ENCODE data around the gene MED1.
A peak's percentile ranks its signal among the peaks of the same experiment; 100 is the strongest.
"Not testable (repeated sequence)": the region's sequence is repeated elsewhere in the genome, so short reads cannot be mapped to it uniquely, and the experiment has no call there.

The MED1 gene

DNA sequence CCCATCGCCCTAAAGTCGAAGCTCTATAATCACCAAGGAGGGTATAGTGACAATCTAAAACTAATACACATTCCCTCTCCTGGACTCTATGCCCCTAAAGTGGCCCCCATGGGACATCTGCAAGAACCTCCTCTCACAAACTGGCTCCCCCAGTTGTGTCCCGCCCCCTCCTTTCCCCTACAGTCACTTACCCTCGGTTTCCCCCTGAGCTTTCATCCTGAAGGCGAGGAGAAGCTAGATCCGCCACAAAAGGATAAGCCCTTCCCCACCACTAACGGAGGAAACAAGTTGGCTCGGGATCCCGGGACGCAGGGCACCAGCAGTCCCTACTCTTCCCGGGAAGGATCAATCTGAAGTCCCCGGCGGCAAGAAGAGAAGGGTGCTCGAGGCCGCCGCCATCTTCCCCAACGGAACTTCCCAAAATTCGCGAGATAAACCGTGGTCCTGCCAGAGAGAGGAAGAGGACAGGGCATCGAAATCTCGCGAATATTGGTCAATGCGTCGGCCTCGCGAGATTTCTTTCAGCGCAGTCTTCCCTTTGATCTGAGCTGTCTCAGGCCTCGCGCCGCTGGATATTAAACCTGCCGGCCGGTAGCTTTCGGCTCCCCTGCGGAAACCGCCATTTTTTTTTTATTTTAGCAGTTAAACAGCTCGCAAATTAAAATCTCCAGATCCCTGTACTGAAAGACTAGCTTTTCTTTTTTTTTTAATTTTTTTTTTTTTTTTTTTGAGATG, at the start of gene MED1:
MED1 (minus strand) TSS at position 417 of the 735 bp plus-strand sequence; CDS start at position 216, 201 bp downstream.
- H3K4me3 ChIP-seq (ENCODE audit: low read depth, low read length), result peak within 1 kb of the TSS; percentile 93
- DNase-seq (ENCODE audit: low read depth), result peak; percentile 99
- TF ChIP-seq CTCF (IDR thresholded peaks at IDR 0.05; ENCODE audit: insufficient read depth, low read depth, low read length, missing control alignments), result no peak

DNA sequence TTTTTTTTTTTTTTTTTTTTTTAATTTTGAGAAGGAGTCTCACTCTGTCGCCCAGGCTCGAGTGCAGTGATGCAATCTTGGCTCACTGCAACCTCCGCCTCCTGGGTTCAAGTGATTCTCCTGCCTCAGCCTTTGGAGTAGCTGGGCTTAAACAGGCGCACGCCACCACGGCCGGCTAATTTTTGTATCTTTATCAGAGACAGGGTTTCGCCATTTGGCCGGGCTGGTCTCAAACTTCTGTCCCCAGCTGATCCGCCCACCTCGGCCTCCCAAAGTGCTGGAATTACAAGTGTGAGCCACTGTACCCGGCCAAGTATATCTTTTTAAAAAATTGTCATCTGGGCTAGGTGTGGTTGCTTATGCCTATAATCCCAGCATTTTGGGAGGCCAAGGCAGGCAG, 45.9 kb upstream of the MED1 start:
- not testable (repeated sequence) for DNase-seq (ENCODE audit: low read depth); H3K4me3 ChIP-seq (ENCODE audit: low read depth, low read length)

- H3K4me3 ChIP-seq (ENCODE audit: low read depth, low read length), result no peak overlapping the region
- no peak for DNase-seq (ENCODE audit: low read depth)
- TF ChIP-seq CTCF (IDR thresholded peaks at IDR 0.05; ENCODE audit: insufficient read depth, low read depth, low read length, missing control alignments), result no peak
These were observed 36.9 kb upstream of the MED1 start for GRCh38 chr17:39487946-39488345.

DNA sequence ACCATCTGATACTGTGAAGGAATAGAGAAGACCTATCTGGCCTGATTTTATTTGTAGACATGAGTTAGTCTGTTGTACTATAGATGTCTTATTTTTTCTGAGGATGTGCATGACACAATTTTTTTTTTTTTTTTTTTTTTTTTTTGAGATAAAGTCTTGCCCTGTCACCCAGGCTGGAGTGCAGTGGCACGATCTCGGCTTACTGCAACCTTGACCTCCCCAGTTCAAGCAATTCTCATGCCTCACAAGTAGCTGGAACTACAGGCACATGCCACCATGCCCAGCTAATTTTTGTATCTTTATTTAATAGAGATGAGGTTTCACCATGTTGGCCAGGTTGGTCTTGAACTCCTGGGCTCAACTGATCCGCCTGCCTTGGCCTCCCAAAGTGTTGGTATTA, 36.4 kb upstream of the MED1 start:
- not testable (repeated sequence) for H3K4me3 ChIP-seq (ENCODE audit: low read depth, low read length); DNase-seq (ENCODE audit: low read depth)

GRCh38 chr17:39486242-39486641, 35.2 kb upstream of the MED1 start:
- TF ChIP-seq CTCF (IDR thresholded peaks at IDR 0.05; ENCODE audit: insufficient read depth, low read depth, low read length, missing control alignments), result no peak
- no peak overlapping the region for H3K4me3 ChIP-seq (ENCODE audit: low read depth, low read length)
- DNase-seq (ENCODE audit: low read depth), result no peak

- TF ChIP-seq CTCF (IDR thresholded peaks at IDR 0.05; ENCODE audit: insufficient read depth, low read depth, low read length, missing control alignments), result no peak
These were observed 34.5 kb upstream of the MED1 start for GRCh38 chr17:39485555-39485954.

DNA sequence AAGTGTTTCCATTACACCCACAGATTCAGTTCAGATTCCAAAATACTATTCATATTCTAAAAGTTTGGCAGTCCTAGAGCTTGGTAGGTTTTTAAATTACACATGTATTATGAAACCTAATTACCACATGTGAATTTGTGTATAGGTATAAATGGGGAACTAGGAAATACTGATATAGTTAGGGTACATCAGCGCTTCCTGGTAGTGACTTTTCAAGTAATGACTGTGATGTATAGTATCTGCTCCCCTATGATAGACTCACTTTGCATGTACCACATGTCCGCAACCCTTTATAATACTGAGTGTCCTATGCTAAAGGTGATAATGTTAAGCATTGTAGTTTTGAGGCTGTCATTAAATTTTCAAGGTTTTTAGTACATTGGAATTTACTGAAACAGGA, 33.1 kb upstream of the MED1 start:
- H3K4me3 ChIP-seq (ENCODE audit: low read depth, low read length), result no peak overlapping the region
- no peak for TF ChIP-seq CTCF (IDR thresholded peaks at IDR 0.05; ENCODE audit: insufficient read depth, low read depth, low read length, missing control alignments)
- peak; percentile 70 for DNase-seq (ENCODE audit: low read depth)

More at GRCh38 chr17:39485555-39485954, 34.5 kb upstream of the MED1 start:
- no peak for DNase-seq (ENCODE audit: low read depth)
- H3K4me3 ChIP-seq (ENCODE audit: low read depth, low read length), result no peak overlapping the region

DNA sequence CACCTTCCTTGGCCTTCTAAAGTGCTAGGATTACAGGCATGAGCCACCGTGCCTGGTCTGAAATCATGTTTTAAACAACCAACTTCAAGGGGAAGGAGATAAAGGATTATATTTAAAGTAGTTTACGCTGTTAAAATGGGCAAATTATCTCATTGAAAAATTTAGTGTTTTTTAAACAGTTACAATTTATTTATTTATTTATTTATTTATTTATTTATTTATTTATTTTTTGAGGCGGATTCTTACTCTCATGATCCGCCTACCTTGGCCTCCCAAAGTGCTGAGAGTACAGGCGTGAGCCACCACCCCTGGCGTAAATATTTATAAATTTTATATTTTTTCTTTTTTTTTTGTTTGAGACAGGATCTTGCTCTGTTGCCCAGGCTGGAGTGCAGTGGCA, 32.4 kb upstream of the MED1 start:
- TF ChIP-seq CTCF (IDR thresholded peaks at IDR 0.05; ENCODE audit: insufficient read depth, low read depth, low read length, missing control alignments), result no peak
- no peak overlapping the region for H3K4me3 ChIP-seq (ENCODE audit: low read depth, low read length)
- no peak for DNase-seq (ENCODE audit: low read depth)

GRCh38 chr17:39479631-39480030, 28.6 kb upstream of the MED1 start:
- not testable (repeated sequence) for H3K4me3 ChIP-seq (ENCODE audit: low read depth, low read length); DNase-seq (ENCODE audit: low read depth)
